EL (cell line): ENCODE data around the gene TBC1D22A.
A peak's percentile ranks its signal among the peaks of the same experiment; 100 is the strongest.
"Not testable (repeated sequence)": the region's sequence is repeated elsewhere in the genome, so short reads cannot be mapped to it uniquely, and the experiment has no call there.

Experiments used
- DNase-seq: peaks from one replicate; pipeline ENCODE4 v3.0.0-alpha.2; 2016

Gene TBC1D22A

GRCh38 chr22:47041271-47042115 lies 279.0 kb downstream of the TBC1D22A start:
- no peak for DNase-seq

- no peak for DNase-seq
Observed at GRCh38 chr22:47042116-47042825, 279.8 kb downstream of the TBC1D22A start.

- no peak for DNase-seq
Observed at GRCh38 chr22:47042861-47043496, 280.5 kb downstream of the TBC1D22A start.

GRCh38 chr22:47043835-47044721 lies 281.6 kb downstream of the TBC1D22A start:
- DNase-seq, result peak; percentile 20

GRCh38 chr22:47044722-47045535 lies 282.5 kb downstream of the TBC1D22A start:
- DNase-seq, result no peak

GRCh38 chr22:47045691-47046410 lies 283.4 kb downstream of the TBC1D22A start:
- no peak for DNase-seq

- no peak for DNase-seq
Observed at GRCh38 chr22:47046411-47047065, 284.1 kb downstream of the TBC1D22A start.

GRCh38 chr22:47047321-47048122 lies 285.1 kb downstream of the TBC1D22A start:
- no peak for DNase-seq

- DNase-seq, result no peak
Observed at GRCh38 chr22:47048123-47049077, 285.9 kb downstream of the TBC1D22A start.

GRCh38 chr22:47049078-47049624 lies 286.7 kb downstream of the TBC1D22A start:
- DNase-seq, result no peak

GRCh38 chr22:47049736-47050400 lies 287.4 kb downstream of the TBC1D22A start:
- not testable (repeated sequence) for DNase-seq

- DNase-seq, result no peak
Observed at GRCh38 chr22:47050401-47051051, 288.1 kb downstream of the TBC1D22A start.

GRCh38 chr22:47051441-47052071 lies 289.1 kb downstream of the TBC1D22A start:
- DNase-seq, result no peak

GRCh38 chr22:47052236-47053012 lies 290.0 kb downstream of the TBC1D22A start:
- DNase-seq, result no peak

- no peak for DNase-seq
Observed at GRCh38 chr22:47053013-47053725, 290.7 kb downstream of the TBC1D22A start.
